ENCODE measurements around the gene TMPRSS6.
A peak's percentile ranks its signal among the peaks of the same experiment; 100 is the strongest.

Gene TMPRSS6

DNA sequence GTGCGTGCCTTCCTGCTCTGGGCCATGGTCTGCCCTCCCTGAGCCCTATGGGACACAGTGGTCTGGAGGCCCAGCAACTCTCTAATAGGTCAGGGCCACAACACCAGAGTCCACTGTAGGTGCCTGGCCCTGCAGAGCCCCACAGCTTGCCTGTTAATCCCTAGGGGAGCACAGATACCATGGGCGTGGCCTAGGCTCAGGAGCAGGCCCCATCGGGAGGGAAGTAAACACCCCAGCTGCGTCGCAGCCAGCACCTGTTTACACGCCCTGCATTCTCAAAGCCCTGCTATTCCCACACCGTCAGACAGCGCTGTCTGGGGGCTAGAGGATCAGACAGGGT is 55.5 kb downstream of the TMPRSS6 start:
- H3K4me3 ChIP-seq (ENCODE audit: low read depth, low read length), result no peak overlapping the region

DNA sequence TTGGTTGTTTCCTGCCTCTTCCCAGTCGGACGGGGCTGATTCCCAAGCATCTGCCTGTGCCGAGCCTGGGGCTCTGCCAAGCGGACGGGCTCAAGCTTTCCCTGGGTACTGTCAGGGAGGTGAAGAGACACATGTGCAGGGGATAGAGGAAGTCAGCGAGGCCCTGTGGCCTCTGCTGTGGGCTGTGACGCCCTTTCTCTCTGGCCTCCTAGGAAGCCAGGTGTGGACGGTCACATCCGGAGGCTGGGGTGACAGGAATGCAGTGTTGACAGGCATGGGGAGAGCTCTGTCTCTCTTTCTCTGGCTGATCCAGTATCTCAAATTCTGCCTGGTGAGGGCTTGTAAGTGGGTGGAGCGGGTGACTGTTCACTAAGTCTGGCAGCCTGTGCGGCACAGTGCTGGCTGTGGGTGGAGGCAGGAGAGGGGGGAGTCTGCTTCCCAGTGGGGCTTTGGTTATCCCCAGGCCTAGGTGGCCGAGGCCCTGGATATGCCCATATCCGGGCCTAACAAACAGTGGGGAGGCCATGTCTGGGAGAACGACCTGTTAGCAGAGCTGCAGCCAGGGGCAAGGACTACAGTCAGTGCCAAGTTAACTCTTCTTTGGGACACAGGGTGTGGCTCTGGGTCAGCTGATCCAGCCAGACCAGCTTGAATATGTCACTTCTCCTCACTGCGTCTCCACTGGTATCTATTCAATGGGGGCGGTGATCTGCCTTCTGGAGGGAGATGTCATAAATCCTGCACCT is 56.0 kb downstream of the TMPRSS6 start:
- no peak overlapping the region for H3K4me3 ChIP-seq (ENCODE audit: low read depth, low read length)

DNA sequence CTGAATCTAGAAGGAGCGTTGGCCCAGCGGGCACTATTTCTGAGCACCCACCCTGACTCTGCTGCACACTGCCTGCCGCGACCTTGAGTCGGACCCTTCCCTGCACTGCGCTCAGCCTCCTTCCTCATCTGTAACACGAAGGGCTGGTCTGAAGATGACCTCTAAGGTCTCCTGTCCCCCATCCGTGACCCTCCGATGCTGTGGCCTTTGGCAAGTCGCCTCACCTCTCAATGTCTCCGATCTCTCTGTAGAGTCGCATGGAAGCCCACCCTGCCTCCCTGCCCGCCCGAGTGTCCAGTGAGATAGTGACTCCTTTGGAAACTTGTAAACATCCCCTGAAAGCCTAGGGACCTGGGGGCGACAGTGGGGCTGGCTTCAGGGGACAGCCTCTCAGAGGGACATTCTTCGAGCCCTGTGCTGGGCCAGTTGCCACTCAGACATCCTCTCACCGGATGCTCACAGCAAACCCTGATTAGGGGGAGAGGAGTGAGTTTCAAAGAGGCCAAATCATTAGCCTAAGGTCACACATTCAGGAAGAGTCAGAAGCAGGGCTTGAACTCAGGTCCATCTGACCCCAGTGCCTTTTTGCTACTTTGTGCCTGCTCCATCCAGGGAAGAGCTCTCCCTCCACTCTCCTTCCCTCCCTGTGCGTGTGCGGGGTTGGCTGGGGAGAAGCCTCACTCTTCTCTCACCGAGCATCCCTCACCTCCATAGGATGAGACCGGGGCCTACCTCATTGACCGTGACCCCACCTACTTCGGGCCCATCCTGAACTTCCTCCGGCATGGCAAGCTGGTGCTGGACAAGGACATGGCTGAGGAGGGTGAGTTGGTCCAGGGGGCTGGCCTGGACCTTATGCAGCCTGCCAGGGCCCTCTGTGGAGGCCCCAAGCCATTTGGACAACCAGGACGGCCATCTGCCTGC is 56.9 kb downstream of the TMPRSS6 start:
- H3K4me3 ChIP-seq (ENCODE audit: low read depth, low read length), result peak overlapping the region; percentile 80

DNA sequence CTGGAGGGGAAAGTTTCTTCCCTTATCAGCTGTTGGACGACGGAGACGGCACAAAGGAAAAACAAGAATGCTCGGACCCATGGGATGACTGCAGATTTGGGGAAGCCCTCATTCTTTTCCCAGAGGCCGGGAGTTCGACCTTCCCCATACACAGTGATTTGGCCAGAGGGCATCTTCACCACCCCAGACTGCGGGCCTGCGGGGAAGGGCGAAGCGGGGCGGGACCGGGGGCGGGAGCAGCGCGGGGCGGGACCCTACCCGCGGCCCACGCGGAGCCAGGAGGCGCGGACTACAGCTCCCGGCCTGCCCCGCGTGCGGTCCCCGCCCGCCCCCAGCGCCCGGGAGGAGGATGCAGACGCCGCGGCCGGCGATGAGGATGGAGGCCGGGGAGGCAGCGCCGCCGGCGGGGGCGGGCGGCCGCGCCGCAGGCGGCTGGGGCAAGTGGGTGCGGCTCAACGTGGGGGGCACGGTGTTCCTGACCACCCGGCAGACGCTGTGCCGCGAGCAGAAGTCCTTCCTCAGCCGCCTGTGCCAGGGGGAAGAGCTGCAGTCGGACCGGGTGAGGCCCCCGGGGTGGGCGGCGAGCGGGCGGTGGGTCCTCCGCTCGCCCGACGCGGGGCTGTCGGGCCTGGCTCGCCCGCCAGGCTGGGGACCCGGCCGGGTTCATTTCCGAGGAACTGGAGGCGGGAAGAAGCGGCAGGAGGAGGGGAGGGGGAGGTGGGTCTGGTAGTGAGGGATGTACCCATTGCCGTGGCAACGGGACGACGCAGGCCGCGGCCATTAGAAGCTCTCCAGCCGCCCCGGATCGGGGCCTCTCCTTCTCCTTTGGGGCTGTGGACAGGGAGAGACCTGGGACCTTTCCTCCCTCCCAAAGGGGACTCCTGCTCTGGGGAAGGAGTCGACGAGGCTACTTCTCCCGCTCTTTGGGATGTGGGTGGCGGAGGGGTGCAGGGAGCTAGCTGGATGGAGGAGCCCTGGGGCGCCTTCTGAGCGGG is 57.8 kb downstream of the TMPRSS6 start, which contains the start of gene KCTD17:
TSS of gene KCTD17 (plus strand) at position 352 of the 995 bp plus-strand sequence. CDS start at position 371, 19 bp downstream.
- H3K4me3 ChIP-seq (ENCODE audit: low read depth, low read length), result peak within 1 kb of the TSS; percentile 80

DNA sequence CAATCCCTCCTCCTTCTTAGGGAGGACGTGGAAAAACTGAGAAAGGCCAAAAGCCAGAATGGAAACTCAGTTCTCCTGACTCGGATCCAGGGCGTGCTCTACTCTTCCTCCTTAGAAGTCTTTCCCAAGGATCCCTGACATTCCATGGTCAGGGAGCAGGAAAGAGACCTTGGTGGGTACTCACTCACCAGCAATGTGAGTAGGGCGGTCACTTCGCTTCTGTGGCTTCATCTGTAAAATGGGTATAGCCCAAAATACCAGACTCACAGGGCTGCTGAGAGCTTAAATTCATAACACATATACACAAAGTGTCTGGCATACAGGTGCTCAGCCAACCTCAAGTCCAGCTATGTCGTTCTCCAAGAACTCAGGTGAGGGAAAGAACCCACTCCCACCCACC is 58.6 kb downstream of the TMPRSS6 start:
- H3K4me3 ChIP-seq (ENCODE audit: low read depth, low read length), result no peak overlapping the region

DNA sequence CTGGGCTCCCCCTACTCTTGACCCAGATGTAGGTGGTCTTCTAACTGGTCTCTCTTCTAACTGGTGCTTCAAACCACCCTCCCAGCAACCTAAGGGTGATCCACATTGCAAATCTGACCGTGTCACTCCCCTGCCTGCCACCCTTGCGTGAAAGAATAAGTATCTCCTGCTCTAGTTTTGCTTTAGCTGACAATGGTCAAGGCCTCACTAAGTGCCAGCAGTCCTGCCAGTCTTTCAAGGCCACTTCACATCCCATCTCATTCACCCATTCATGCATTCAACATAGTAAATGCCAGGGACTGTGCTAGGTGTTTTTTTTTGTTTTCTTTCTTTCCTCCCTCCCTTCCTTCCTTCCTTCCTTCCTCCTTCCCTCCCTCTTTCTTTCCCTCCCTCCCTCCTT is 60.3 kb downstream of the TMPRSS6 start:
- H3K4me3 ChIP-seq (ENCODE audit: low read depth, low read length), result no peak overlapping the region

DNA sequence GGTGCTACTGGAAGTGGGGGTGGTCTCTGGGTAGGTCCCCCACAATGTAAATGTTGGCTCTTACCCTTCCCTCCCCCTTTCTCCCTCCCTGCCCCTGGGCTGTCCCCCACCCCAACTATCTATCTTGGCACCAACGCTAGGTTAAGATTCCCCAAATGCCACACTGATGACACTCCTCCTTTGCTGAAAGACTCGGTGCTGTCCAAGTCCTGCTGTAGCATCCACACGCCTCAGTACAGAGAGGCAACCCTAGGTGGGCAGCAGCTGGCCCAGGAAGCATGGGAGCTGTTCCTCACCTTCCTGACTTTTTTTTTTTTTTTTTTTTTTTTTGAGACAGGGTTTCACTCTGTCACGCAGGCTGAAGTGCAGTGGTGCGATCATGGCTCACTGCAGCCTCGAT is 61.4 kb downstream of the TMPRSS6 start:
- H3K4me3 ChIP-seq (ENCODE audit: low read depth, low read length), result no peak overlapping the region

DNA sequence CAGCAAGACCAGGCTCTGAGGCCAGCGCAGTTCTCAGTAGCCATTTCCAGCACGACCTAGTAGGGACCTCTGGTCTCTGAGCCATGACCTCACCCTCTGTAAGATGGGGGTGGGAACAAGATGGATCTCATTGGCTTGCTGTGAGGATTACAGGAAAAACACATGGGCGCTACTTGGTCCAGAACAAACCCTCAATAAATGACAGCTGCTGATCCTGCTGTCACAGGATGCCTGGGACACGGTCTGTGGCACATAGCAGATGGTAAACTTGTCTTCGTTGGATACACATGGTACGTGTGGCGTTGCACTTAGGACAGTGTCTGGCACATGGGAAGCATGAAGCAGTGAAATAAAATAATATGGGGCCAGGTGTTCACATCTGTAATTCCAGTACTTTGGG is 62.5 kb downstream of the TMPRSS6 start:
- no peak overlapping the region for H3K4me3 ChIP-seq (ENCODE audit: low read depth, low read length)

DNA sequence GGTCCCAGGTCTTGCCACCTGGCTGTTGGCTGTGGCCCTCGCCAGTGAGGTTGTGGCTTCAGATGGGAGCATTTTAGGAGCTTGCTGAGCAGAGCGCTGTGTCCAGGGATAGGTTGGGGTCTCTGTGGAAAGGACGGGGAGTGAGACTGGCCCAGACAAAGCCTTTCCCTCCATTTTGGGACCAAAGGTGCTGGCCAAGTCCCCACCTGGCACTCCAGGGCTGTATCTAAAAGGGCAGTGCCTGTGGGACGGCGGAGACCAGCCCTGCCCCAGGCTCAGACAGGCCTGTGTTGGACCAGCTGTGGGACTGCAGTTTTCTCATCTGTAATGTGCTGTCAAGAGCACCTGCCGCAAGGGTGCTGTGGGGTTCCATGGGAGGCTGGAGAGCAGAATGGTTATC is 62.9 kb downstream of the TMPRSS6 start:
- no peak overlapping the region for H3K4me3 ChIP-seq (ENCODE audit: low read depth, low read length)

DNA sequence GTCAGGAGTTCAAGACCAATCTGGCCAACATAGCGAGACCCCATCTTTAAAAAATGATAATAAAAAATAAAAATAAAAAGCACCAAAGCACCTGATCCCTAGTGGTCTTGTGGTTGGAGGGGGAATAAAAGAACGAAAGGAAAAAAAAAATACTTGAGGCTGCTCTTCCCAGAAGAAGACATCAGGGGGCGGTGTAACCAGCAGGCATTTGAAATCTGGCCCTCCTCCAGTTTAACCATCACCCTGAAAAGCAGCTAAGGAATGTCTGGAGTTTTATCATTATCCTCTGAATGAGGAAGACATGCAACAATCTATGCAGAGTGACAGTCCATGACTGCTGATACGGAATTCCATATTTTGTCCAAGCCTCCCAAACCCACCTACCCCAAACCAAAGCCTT is 63.6 kb downstream of the TMPRSS6 start:
- no peak overlapping the region for H3K4me3 ChIP-seq (ENCODE audit: low read depth, low read length)

DNA sequence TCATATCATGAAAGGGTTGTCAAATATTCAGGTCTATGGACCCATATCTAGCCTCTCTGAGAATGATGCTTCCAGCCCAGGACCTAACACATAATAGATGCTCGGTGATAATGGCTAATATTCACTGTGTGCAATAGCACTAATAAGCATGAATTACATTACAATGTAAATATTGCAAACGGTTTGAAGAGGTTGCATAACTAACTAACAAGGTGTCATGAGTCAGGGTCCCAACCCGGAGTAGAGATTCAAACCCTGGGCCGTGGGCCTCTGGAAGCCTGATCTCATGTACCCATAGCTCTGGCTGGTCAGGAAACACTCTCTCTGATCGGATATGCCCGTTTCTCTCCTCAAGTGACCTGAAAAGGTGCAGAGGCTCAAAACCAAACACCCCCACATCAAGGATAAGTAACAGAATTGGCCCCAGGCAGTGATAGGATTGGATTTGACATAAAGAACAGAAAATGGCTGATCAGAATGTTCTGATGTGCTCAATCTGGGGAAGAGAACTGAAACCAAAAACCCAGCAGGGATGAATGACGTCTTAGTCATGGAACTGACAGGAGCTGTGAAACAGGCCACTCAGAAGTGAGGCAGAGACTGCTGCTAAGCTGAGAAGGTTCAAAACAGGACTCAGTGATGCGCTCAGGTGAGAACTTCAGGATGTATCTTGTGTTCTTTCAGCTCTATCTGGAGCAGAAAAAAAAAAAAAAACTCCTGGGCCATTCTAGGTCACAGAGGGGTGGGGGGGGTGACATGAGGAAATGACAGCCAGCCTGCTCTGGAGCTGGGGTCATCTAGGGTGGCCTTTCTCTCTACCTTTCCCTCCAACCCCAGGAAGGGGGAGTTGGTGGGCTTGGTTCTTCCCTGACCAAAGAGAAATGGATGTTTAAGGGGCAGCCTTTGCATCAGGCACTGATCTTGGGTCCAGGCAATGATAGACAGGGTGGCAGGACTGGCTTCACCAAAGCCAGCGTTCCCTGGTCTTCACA is 64.6 kb downstream of the TMPRSS6 start:
- H3K4me3 ChIP-seq (ENCODE audit: low read depth, low read length), result no peak overlapping the region

DNA sequence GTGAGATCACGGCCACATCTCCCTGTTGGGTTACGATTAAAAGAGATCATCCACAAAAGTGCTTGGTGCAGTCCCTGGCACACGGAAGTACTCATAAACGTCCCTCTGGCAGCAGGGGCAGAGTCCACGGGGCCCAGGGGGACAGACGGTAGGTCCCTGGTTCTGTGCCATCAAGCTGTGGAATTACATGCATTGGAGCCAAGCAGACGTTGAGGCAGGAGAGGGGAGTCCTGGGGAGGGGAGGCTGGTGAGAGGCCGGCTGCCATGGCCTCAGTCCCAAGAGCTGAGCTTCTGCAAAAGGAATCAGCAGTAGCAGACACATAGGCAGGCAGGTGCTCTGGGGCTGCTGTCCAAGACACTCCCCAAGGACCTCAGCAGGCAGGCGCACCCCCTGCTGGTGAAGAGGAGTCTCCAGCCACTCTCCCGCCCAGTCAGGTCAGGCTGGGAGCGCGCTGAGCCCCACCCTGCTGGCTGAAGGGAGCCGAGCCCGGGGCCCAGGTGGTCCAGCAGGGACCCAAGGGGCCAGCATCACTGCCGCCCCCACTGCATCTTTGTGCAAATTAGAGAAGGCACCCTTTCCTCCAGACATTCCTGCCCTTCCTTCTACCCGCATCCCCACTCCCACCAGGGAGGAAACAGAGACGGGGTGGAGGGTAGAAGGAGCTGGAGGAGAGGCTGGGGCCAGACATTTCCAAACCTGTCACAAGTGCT is 65.5 kb downstream of the TMPRSS6 start:
- no peak overlapping the region for H3K4me3 ChIP-seq (ENCODE audit: low read depth, low read length)

DNA sequence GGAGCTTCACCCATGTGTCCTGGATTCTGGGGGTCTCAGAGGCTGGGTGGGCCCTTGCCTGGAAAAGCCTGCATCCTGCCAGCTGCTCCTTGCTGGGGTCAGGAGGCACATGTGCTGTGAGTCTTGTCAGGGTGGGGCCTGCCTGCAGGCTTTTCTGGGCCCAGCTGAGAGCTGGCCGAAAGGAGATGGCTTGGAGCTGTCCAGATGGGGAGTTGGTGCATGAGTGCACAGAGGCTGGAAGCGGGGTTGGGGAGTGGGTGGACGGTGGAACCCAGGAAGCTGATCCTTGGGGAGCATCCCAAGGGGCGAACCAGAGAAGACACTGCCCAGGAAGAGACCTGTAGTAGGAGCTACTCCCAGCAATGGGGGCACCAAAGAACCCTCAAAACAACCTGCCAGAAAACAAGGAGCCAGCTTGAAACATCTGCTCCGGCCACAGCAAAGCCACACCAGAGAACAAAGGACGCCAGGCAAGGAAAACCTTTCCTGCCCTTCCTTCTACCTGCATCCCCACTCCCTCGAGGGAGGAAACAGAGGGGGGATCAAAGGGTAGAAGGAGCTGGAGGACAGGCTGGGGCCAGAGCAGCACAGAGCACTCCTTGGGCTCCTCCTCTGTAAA is 66.2 kb downstream of the TMPRSS6 start:
- no peak overlapping the region for H3K4me3 ChIP-seq (ENCODE audit: low read depth, low read length)

DNA sequence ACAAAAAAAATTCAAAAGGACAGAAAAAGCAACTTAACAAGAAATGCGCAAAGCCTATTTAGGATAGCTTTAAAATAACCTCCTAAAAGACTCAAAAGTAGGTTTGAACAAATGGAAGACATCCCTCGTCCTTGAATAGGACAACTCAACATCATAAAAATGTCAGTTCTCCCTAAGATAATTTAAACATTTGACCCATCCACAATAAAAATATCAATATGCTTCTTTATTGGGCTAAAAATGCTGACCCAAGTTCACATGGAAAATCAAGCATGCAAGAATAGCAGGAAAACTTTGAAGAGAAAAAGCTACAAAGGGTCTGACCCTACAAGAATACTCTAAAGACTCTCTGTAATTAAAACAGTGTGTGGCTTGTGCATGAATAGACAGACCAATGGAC is 70.0 kb downstream of the TMPRSS6 start:
- H3K4me3 ChIP-seq (ENCODE audit: low read depth, low read length), result no peak overlapping the region

DNA sequence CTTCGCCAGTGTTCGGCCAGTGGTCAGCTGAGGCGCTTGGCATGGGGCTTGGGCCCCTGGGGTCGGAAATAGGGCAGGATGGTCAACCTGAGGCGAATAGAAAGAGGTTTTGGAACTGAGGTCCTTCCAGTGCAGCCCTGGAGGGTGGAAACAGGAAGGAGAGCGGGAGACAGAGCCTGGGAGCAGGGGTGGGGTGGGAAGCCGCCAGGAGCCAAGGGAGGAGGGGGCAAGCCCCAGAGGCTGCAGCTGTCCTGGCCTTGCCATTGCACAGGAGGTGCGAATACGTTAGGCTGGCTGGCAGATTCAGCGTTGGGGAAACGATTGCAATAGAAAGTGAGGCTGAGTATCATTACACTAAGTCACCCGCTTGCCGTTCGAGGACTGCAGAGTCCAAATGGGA is 71.8 kb downstream of the TMPRSS6 start:
- H3K4me3 ChIP-seq (ENCODE audit: low read depth, low read length), result no peak overlapping the region

DNA sequence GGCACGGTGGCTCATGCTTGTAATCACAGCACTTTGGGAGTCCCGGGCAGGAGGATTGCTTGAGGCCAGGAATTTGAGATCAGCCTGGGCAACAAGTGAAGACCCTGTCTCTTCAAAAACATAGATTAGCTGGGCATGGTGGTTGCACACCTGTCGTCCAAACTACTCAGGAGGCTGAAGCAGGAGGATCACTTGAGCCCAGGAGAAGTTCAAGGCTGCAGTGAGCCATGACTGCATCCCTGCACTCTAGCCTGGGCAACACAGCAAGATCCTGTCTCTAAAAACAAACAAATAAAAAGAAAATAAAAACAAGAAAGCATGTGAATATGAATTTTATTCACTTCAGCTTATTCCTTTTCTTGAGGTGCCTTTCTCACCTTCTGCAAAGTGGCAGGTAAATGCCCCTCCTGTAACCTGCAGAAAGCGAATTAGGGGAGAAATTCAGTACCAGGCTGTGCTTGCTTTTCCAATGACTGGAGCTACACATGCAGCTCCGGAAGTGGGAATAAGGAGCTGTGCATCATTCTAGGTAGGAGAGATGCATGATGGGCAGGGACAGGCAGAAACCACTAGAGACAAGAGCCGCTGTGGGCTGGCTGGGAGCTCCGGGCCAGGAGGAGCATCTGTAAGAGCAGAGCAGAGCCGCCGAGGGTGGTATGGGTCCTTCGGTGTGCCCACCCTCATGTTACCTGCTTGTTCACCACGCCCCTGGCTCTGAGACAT is 72.7 kb downstream of the TMPRSS6 start:
- H3K4me3 ChIP-seq (ENCODE audit: low read depth, low read length), result no peak overlapping the region

DNA sequence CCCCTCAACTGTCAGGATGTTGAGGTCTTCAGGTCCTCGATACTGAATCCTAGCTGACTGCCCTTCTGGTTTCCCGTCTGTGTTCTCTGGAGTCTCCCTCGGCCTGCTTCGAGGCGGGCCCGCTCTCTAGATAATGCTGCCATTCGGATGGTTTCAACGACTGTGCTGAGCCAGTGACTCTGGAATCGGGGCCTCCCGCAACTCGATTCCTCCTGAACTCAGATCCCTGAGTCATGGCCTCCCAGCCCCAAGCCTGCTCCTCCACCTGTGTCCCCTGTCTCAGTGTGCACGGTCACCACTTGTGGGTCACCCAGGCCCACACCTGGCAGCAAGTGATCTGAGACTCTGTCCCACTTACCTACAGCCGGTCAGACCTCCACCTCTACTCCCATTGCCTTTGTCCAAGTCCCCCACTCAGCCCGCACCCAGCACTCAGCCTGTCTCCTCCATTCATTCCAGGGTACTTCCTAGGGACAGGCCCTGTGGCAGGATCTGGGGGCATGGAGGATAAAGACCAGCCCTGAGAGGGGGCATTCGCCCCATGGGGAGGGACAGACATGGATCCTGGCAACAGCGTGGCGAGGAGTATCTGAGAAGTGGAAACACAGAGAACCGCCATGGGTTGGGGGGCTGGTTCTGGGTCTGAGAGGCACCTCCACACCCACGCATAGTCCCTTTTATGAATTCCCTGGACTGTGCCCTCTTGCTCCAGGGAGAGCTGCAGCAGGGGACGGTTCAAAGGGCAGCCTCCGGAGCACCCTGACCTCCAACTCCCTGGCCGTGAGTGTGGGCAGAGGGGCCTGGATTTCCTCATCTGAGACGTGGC is 75.7 kb downstream of the TMPRSS6 start:
- H3K4me3 ChIP-seq (ENCODE audit: low read depth, low read length), result no peak overlapping the region

Data from iPS-11a (cell line).